A673 (cell line): Measurements from ENCODE around the gene LRRC32. TPM values are rescaled to one million over a fixed set of nuclear protein-coding genes. Genes with fewer than 3 reads are reported as not detected.
A peak's percentile ranks its signal among the peaks of the same experiment; 100 is the strongest.

Source experiments
- BruUV-seq: library from RNA; stranded (reverse); fragments of 400-500 nt; replicated peaks from 2 replicates; lab custom pipeline; 2021; lab: Mats Ljungman, UMichigan
- CTCF ChIA-PET: fragments of 300-600 bp; sonication (Branson Sonifier 250); formaldehyde crosslinking; loops from one replicate; lab custom pipeline; 2022; ENCODE audit warnings: antibody characterized with exemption; lab: Charles Lee
- POLR2A ChIA-PET: fragments of 300-600 bp; sonication (Branson Sonifier 250); formaldehyde crosslinking; loops from one replicate; lab custom pipeline; 2022; ENCODE audit warnings: antibody characterized with exemption; ENCODE audit not compliant: low non-redundant PET; lab: Charles Lee
- DNase-seq: peaks from one replicate; pipeline ENCODE4 v3.0.0-alpha.2; 2015; ENCODE audit warnings: low spot score
- H3K27ac ChIP-seq: fragments of 200-600 bp; sonication (generic); 2 replicates; pipeline ENCODE4 v1.5.1; 2016; ENCODE audit warnings: mixed run types, low read depth, mild to moderate bottlenecking, mixed read lengths, antibody characterized with exemption, low read length; ENCODE audit not compliant: poor library complexity, severe bottlenecking
- H3K27me3 ChIP-seq: fragments of 200-600 bp; sonication (generic); replicated peaks from 2 replicates; pipeline ENCODE4 v1.6.1; 2017; ENCODE audit warnings: mixed run types, low read depth, mild to moderate bottlenecking, mixed read lengths, antibody characterized with exemption, low read length; ENCODE audit not compliant: insufficient read depth, poor library complexity
- H3K36me3 ChIP-seq: fragments of 200-600 bp; sonication (generic); 2 replicates; pipeline ENCODE4 v1.6.1; 2016; ENCODE audit warnings: mixed run types, mild to moderate bottlenecking, mixed read lengths, antibody characterized with exemption, low read length; ENCODE audit not compliant: insufficient read depth, poor library complexity, severe bottlenecking
- H3K4me1 ChIP-seq: fragments of 200-600 bp; sonication (generic); 2 replicates; pipeline ENCODE4 v1.6.1; 2017; ENCODE audit warnings: mixed run types, mild to moderate bottlenecking, mixed read lengths, antibody characterized with exemption, low read length; ENCODE audit not compliant: insufficient read depth, poor library complexity, severe bottlenecking
- H3K4me3 ChIP-seq: fragments of 200-600 bp; sonication (generic); 2 replicates; pipeline ENCODE4 v1.5.1; 2016; ENCODE audit warnings: low read depth, mixed run types, mild to moderate bottlenecking, mixed read lengths, low read length; ENCODE audit not compliant: poor library complexity, severe bottlenecking
- H3K9me3 ChIP-seq: fragments of 200-600 bp; sonication (generic); 2 replicates; pipeline ENCODE4 v1.6.1; 2016; ENCODE audit warnings: mixed run types, low read depth, mild to moderate bottlenecking, mixed read lengths, antibody characterized with exemption, low read length; ENCODE audit not compliant: poor library complexity, severe bottlenecking
- EZH2 ChIP-seq: fragments of 200-600 bp; sonication (generic); IDR thresholded peaks from 2 replicates; pipeline ENCODE4 v1.6.1; 2017; ENCODE audit warnings: borderline replicate concordance, low read depth, mild to moderate bottlenecking, mixed read lengths, antibody characterized with exemption, low read length; ENCODE audit not compliant: poor library complexity, severe bottlenecking
- intact Hi-C: fragments of 100-400 bp; cut with micrococcal nuclease; formaldehyde crosslinking; loops from one replicate; pipeline ENCODE4 v1.10.0; 2022; ENCODE audit not compliant: unreplicated experiment
- total RNA-seq: library from RNA; stranded (reverse); gene quantifications from 2 replicates; pipeline ENCODE4 v1.2.3, GENCODE V29; 2021
- TF ChIP-seq, protein P1 (sequence below): fragments of 300-800, 200-600 bp; sonication (generic); conservative IDR thresholded peaks from 2 replicates; pipeline ENCODE4 v1.5.1; 2017; ENCODE audit warnings: low read depth, mild to moderate bottlenecking, antibody characterized with exemption, low read length, moderate library complexity, mixed read lengths

Gene LRRC32
- total RNA-seq, 1 experiment from 2014 or later = not detected

DNA sequence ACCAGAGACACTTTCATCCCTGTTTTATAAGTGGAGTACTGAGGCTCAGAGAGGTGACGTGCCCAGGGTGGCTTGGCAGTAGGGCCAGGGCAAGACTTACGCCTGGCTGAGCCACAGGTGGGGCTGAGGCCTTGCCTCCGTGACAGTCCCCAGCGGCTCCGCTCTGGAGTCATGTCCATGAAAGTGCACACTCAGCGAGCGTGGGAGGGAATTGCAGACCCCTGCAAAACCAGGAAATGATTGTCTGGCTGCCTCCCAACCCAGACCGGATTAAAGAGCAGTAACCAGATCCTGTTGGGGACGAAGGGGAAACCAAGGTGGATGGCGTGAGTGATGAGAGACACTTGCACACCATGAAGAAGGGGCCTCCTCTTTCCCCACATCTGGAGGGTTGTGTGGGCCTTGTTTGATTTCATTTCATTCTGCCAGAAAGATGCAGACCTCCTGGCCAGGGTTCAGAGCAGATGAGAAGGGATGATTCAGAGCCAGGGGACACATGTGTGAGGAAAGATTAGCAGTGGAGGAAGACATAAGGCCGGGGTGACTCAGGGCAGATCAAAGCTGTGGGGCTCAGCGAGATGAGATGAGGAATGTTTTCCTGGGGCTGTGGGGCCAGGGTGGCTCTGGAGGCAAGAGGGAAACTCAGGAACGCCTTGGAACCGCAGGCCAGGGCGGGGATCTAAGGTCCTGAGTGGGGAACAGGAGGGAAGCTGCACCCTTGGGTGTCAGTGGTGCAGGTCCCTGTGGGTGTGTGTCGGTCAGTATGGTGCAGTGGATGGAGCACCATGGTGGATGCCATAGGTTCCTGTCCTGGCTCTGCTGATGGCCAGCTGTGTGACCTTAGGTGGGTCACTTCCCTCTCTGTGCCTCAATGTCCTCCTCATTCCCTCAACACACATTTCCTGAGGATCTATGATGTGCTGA, 29.9 kb upstream of the LRRC32 start:
- CTCF ChIA-PET = no interaction called here

GRCh38 chr11:76699451-76700091, 29.0 kb upstream of the LRRC32 start:
- Histone ChIP-seq H3K4me1 (peaks cover 3% of the 10 kb centered on the region), H3K27ac (no peak overlapping the region), H3K4me3 (no peak overlapping the region), H3K9me3 (no peaks in the 10 kb centered on the region), H3K36me3 (no peaks in the 10 kb centered on the region), H3K27me3 (no peaks in the 10 kb centered on the region)
- POLR2A ChIA-PET = no interaction called here
- no peak for DNase-seq
- CTCF ChIA-PET = interaction anchor here (0.7 kb wide), 1 partner anchor 28 kb away, joined by 3 read pairs; no protein-coding TSS in a partner anchor
- no TSS peak for BruUV-seq
- intact Hi-C loops = no loop called here
- TF ChIP-seq, protein P1, sequence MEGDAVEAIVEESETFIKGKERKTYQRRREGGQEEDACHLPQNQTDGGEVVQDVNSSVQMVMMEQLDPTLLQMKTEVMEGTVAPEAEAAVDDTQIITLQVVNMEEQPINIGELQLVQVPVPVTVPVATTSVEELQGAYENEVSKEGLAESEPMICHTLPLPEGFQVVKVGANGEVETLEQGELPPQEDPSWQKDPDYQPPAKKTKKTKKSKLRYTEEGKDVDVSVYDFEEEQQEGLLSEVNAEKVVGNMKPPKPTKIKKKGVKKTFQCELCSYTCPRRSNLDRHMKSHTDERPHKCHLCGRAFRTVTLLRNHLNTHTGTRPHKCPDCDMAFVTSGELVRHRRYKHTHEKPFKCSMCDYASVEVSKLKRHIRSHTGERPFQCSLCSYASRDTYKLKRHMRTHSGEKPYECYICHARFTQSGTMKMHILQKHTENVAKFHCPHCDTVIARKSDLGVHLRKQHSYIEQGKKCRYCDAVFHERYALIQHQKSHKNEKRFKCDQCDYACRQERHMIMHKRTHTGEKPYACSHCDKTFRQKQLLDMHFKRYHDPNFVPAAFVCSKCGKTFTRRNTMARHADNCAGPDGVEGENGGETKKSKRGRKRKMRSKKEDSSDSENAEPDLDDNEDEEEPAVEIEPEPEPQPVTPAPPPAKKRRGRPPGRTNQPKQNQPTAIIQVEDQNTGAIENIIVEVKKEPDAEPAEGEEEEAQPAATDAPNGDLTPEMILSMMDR = no peak
- no peak for TF ChIP-seq EZH2

More for the DNA sequence above, 29.9 kb upstream of the LRRC32 start:
- BruUV-seq = no TSS peak
- no peak overlapping the region for H3K27ac ChIP-seq
- H3K27me3 ChIP-seq = no peaks in the 10 kb centered on the region
- TF ChIP-seq, protein P1 = no peak
- TF ChIP-seq EZH2 = no peak
- no peaks in the 10 kb centered on the region for H3K9me3 ChIP-seq
- peaks cover 3% of the 10 kb centered on the region for H3K4me1 ChIP-seq
- intact Hi-C loops = no loop called here
- no peaks in the 10 kb centered on the region for H3K36me3 ChIP-seq
- POLR2A ChIA-PET = no interaction called here
- no peak overlapping the region for H3K4me3 ChIP-seq
- DNase-seq = peak; percentile 28

DNA sequence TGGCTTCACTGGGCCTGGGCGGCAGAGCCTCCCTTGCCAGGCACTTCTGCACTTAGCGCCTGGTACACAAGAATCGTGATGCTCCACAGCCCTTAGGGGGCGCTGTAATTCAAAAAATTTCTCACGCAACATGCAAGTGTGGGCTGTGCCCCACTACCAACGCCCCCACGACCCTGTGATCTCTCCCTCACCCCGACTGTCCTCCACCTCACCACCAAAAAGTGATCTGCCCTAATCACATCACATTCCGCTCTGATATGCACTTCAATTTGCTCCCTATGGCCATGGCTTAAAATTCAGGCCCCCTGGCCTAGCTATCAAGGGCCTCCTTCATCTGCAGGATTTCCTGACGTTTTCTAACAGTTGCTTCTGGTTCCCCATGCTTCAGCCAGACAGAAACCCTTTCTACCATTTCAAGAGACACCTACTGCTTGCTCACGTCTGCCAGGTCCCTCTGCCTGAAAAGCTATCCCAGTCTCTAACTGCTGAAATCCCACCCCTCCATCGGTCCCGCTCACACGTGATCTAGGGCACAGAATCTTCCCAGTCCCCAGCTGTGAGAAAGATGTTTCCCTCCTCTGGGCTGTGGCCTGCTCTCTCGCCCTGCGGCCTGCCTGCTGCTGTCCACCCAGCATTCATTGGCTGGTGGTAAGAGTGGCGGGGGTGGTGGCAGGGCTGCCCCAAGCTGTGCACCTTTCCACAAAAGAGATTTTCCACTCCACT, 27.9 kb upstream of the LRRC32 start:
- Histone ChIP-seq H3K27me3 (no peaks in the 10 kb centered on the region), H3K27ac (no peak overlapping the region), H3K4me1 (peaks cover 3% of the 10 kb centered on the region), H3K4me3 (no peak overlapping the region), H3K9me3 (no peaks in the 10 kb centered on the region), H3K36me3 (no peaks in the 10 kb centered on the region)
- intact Hi-C loops = no loop called here
- ChIA-PET POLR2A (no interaction called here), CTCF (interaction anchor here (0.5 to 0.7 kb wide), 3 partner anchors 24 to 1029 kb away, joined by 3 to 5 read pairs (median 3); no protein-coding TSS in a partner anchor)
- DNase-seq = peak; percentile 55
- TF ChIP-seq EZH2 = no peak
- TF ChIP-seq, protein P1 = peak; percentile 59
- no TSS peak for BruUV-seq
